SU-DHL-6 (cell line): Measurements from ENCODE around the gene ARHGEF28.

Experiments used
- H2AFZ ChIP-seq: fragments of 200-600 bp; sonication (generic); 2 replicates; pipeline ENCODE4 v1.6.1; 2014; ENCODE audit warnings: low read depth, mild to moderate bottlenecking, moderate library complexity, mixed read lengths, antibody characterized with exemption, low read length; ENCODE audit not compliant: severe bottlenecking
- H3F3A ChIP-seq: fragments of 200-600 bp; shearing (Covaris generic); 2 replicates; pipeline ENCODE4 v1.6.0; 2016; ENCODE audit warnings: antibody characterized with exemption, mild to moderate bottlenecking; ENCODE audit not compliant: insufficient read depth
- H3K27ac ChIP-seq: fragments of 200-600 bp; sonication (generic); 2 replicates; pipeline ENCODE4 v1.5.1; 2016; ENCODE audit warnings: low read depth, mild to moderate bottlenecking, low read length, moderate library complexity, mixed read lengths
- H3K27me3 ChIP-seq: fragments of 200-600 bp; sonication (generic), shearing (Covaris generic); 2 replicates; pipeline ENCODE4 v1.6.0; 2014; ENCODE audit warnings: mild to moderate bottlenecking, low read length
- H3K36me3 ChIP-seq: fragments of 200-600 bp; sonication (generic); 2 replicates; pipeline ENCODE4 v1.6.1; 2014; ENCODE audit warnings: mild to moderate bottlenecking, low read length, mixed read lengths
- H3K4me2 ChIP-seq: fragments of 300-600, 200-600 bp; shearing (Covaris generic), sonication (generic); 2 replicates; pipeline ENCODE4 v1.6.0; 2014; ENCODE audit warnings: low read length, low read depth, mild to moderate bottlenecking; ENCODE audit not compliant: poor library complexity, severe bottlenecking
- H3K4me3 ChIP-seq: fragments of 200-600 bp; sonication (generic); 2 replicates; pipeline ENCODE4 v1.5.1; 2014; ENCODE audit warnings: antibody characterized with exemption, low read length, mild to moderate bottlenecking, mixed read lengths; ENCODE audit not compliant: insufficient read depth, poor library complexity, severe bottlenecking
- H3K79me2 ChIP-seq: fragments of 200-600 bp; sonication (generic); 2 replicates; pipeline ENCODE4 v1.6.1; 2014; ENCODE audit warnings: mild to moderate bottlenecking, low read length, moderate library complexity; ENCODE audit not compliant: insufficient read depth
- H3K9ac ChIP-seq: fragments of 200-600 bp; sonication (generic); 2 replicates; pipeline ENCODE4 v1.7.0; 2014; ENCODE audit warnings: mild to moderate bottlenecking, low read length
- H3K9me2 ChIP-seq: fragments of 200-600 bp; sonication (generic); replicated peaks from 2 replicates; pipeline ENCODE4 v1.6.1; 2014; ENCODE audit warnings: low read length; ENCODE audit not compliant: insufficient read depth
- H3K9me3 ChIP-seq: fragments of 200-600 bp; sonication (generic); 2 replicates; pipeline ENCODE4 v1.6.1; 2014; ENCODE audit warnings: low read length, mixed read lengths; ENCODE audit not compliant: insufficient read depth
- H4K20me1 ChIP-seq: fragments of 200-600 bp; sonication (generic); 2 replicates; pipeline ENCODE4 v1.6.1; 2014; ENCODE audit warnings: low read depth, mild to moderate bottlenecking, antibody characterized with exemption, low read length, moderate library complexity, mixed read lengths
- CTCF ChIP-seq: fragments of 200-600 bp; sonication (generic); IDR thresholded peaks from one replicate; pipeline ENCODE4 v1.5.1; 2017; ENCODE audit warnings: antibody characterized with exemption, mild to moderate bottlenecking, low read length, moderate library complexity; ENCODE audit not compliant: insufficient read depth, poor library complexity, severe bottlenecking
- EZH2phosphoT487 ChIP-seq: fragments of 200-600 bp; sonication (generic), shearing (Covaris generic); conservative IDR thresholded peaks from 2 replicates; pipeline ENCODE4 v1.6.1; 2018; ENCODE audit warnings: mild to moderate bottlenecking, antibody characterized with exemption, low read length, moderate library complexity, mixed read lengths

Gene ARHGEF28

GRCh38 chr5:73957397-73958001, 331.5 kb downstream of the ARHGEF28 start:
- H3K27ac ChIP-seq = no peak overlapping the region
- TF ChIP-seq EZH2phosphoT487 (no peak), CTCF (no peak)
- H4K20me1 ChIP-seq = no peaks in the 10 kb centered on the region
- no peaks in the 10 kb centered on the region for H3K9me3 ChIP-seq
- H3K9ac ChIP-seq = no peak overlapping the region
- H3K27me3 ChIP-seq = no peaks in the 10 kb centered on the region
- no peaks in the 10 kb centered on the region; the same call in 1 of the 2 replicates for H3F3A ChIP-seq
- H3K4me2 ChIP-seq = no peak overlapping the region
- no peaks in the 10 kb centered on the region for H3K36me3 ChIP-seq
- H3K4me3 ChIP-seq = no peak overlapping the region
- no peak overlapping the region for H2AFZ ChIP-seq
- H3K9me2 ChIP-seq = no peaks in the 10 kb centered on the region
- H3K79me2 ChIP-seq = no peaks in the 10 kb centered on the region

- Histone ChIP-seq H3F3A (no peaks in the 10 kb centered on the region; the same call in 1 of the 2 replicates), H3K4me3 (no peak overlapping the region), H3K9me2 (no peaks in the 10 kb centered on the region), H3K79me2 (no peaks in the 10 kb centered on the region), H4K20me1 (no peaks in the 10 kb centered on the region), H3K9me3 (no peaks in the 10 kb centered on the region), H2AFZ (no peak overlapping the region), H3K27ac (no peak overlapping the region), H3K27me3 (no peaks in the 10 kb centered on the region), H3K9ac (no peak overlapping the region), H3K36me3 (no peaks in the 10 kb centered on the region), H3K4me2 (no peak overlapping the region)
- no peak for TF ChIP-seq CTCF
- no peak for TF ChIP-seq EZH2phosphoT487
These were observed 332.0 kb downstream of the ARHGEF28 start for GRCh38 chr5:73958037-73958436.

- Histone ChIP-seq H3K9me2 (no peaks in the 10 kb centered on the region), H3K4me2 (no peak overlapping the region), H2AFZ (no peak overlapping the region), H3K27me3 (no peaks in the 10 kb centered on the region), H4K20me1 (no peaks in the 10 kb centered on the region), H3K79me2 (no peaks in the 10 kb centered on the region), H3K27ac (peak overlapping the region; percentile 35; the same call in 1 of the 2 replicates), H3F3A (no peaks in the 10 kb centered on the region; the same call in 1 of the 2 replicates), H3K36me3 (no peaks in the 10 kb centered on the region), H3K4me3 (no peak overlapping the region), H3K9me3 (no peaks in the 10 kb centered on the region), H3K9ac (no peak overlapping the region)
- no peak for TF ChIP-seq EZH2phosphoT487
These were observed 334.0 kb downstream of the ARHGEF28 start for GRCh38 chr5:73960023-73960422.

GRCh38 chr5:73960426-73960825, 334.4 kb downstream of the ARHGEF28 start:
- no peak overlapping the region for H3K4me2 ChIP-seq
- H3K9me3 ChIP-seq = no peaks in the 10 kb centered on the region
- no peaks in the 10 kb centered on the region; the same call in 1 of the 2 replicates for H3F3A ChIP-seq
- H3K27me3 ChIP-seq = no peaks in the 10 kb centered on the region
- no peaks in the 10 kb centered on the region for H3K79me2 ChIP-seq
- no peak overlapping the region for H2AFZ ChIP-seq
- no peak overlapping the region for H3K9ac ChIP-seq
- no peaks in the 10 kb centered on the region for H4K20me1 ChIP-seq
- H3K36me3 ChIP-seq = no peaks in the 10 kb centered on the region
- no peak for TF ChIP-seq CTCF
- TF ChIP-seq EZH2phosphoT487 = no peak
- H3K4me3 ChIP-seq = no peak overlapping the region
- no peaks in the 10 kb centered on the region for H3K9me2 ChIP-seq
- H3K27ac ChIP-seq = peak overlapping the region; percentile 35; the same call in 1 of the 2 replicates
